ENCODE data around the gene HESX1. TPM values are rescaled to one million over a fixed set of nuclear protein-coding genes. Genes with fewer than 3 reads are reported as not detected.

Gene HESX1
- total and polyA plus RNA-seq, 2 experiments from 2014 or later: 6.4 to 7.0 TPM

- Histone ChIP-seq H3K4me1 (ENCODE audit: low read depth) (no peaks in the 10 kb centered on the region), H3K27ac (no peak overlapping the region), H3K36me3 (no peaks in the 10 kb centered on the region), H3K4me3 (no peak overlapping the region), H3K9me3 (ENCODE audit: low read depth) (no peaks in the 10 kb centered on the region), H3K27me3 (no peaks in the 10 kb centered on the region)
- no peak for DNase-seq (ENCODE audit: low read depth in 1 of 2, low spot score in 1 of 2)
- TF ChIP-seq CTCF (IDR thresholded peaks at IDR 0.05; ENCODE audit: low read depth, low read length): no peak
Observed at GRCh38 chr3:57176045-57176444, 23.7 kb downstream of the HESX1 start.

DNA sequence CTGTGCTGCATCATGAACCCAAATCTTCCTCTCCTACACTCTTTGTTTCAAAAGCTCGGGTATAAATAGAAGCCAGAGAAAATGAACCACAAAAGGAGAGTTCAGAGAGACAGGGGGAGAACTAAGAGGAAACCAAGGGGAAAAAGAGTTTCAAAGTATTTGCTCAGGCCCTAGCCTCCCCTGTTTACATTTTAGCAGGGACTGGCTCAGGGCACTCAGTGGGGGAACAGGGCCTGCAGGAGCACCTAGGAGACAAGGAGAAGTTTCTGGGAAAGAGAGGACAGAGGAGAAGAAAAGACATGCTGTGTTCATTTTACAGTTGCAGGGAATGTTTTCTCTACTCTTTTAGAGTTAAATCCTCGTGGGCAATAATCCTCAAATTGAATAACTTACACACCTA, 26.1 kb downstream of the HESX1 start:
- Histone ChIP-seq H3K36me3 (no peaks in the 10 kb centered on the region), H3K4me1 (ENCODE audit: low read depth) (peaks cover 4% of the 10 kb centered on the region), H3K27ac (no peak overlapping the region), H3K4me3 (no peak overlapping the region), H3K27me3 (no peaks in the 10 kb centered on the region), H3K9me3 (ENCODE audit: low read depth) (no peaks in the 10 kb centered on the region)
- no peak for TF ChIP-seq CTCF (IDR thresholded peaks at IDR 0.05; ENCODE audit: low read depth, low read length)
- no peak for DNase-seq (ENCODE audit: low read depth in 1 of 2, low spot score in 1 of 2)

GRCh38 chr3:57170946-57171345, 28.8 kb downstream of the HESX1 start:
- H3K4me1 ChIP-seq (ENCODE audit: low read depth): peaks cover 11% of the 10 kb centered on the region
- no peak overlapping the region for H3K27ac ChIP-seq
- H3K4me3 ChIP-seq: no peak overlapping the region
- no peaks in the 10 kb centered on the region for H3K9me3 ChIP-seq (ENCODE audit: low read depth)
- no peaks in the 10 kb centered on the region for H3K36me3 ChIP-seq
- TF ChIP-seq CTCF (IDR thresholded peaks at IDR 0.05; ENCODE audit: low read depth, low read length): no peak
- DNase-seq (ENCODE audit: low read depth in 1 of 2, low spot score in 1 of 2): no peak
- H3K27me3 ChIP-seq: no peaks in the 10 kb centered on the region

DNA sequence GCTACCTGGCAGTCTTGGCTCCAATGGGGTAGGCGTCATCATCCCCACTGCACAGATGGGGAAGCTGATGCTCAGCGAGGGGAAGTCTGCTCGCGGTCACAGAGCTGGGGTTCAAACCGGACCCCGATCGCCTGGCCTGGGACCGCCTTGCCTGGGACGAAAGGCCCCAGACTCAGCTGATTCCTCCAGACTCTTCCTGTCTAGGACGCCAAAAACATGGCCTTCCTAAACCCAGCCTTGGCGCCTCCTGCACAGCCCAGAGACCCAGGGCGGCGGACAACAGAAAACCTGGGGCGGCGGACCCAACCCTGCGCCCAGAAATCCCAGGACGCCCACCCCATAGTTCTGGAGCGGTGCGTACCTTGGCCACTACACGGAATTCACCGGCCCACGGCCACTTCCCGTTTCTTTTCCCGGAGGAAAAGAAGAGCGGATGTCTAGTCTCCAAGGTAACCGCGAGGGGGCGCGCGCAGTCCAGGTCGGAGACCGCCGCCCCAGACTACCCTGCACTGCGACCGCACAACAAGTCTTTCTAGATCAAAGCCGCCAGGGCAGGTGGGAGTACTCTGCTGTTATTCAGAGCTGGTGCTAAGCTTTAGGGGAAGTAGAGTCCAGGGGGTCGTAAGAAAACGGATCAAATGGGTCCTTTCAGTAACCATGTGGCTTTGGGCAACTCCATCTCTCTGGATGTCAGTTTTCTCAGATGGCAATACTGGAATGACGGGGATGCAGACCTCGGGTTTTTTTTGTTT, 29.7 kb downstream of the HESX1 start:
- Histone ChIP-seq H3K9me3 (ENCODE audit: low read depth) (no peaks in the 10 kb centered on the region), H3K4me3 (no peak overlapping the region), H3K4me1 (ENCODE audit: low read depth) (peaks cover 16% of the 10 kb centered on the region), H3K36me3 (no peaks in the 10 kb centered on the region), H3K27ac (no peak overlapping the region), H3K27me3 (no peaks in the 10 kb centered on the region)
- peak; percentile 86 for TF ChIP-seq CTCF (IDR thresholded peaks at IDR 0.05; ENCODE audit: low read depth, low read length)
- DNase-seq (ENCODE audit: low read depth in 1 of 2, low spot score in 1 of 2): peak; percentile 80 to 91

DNA sequence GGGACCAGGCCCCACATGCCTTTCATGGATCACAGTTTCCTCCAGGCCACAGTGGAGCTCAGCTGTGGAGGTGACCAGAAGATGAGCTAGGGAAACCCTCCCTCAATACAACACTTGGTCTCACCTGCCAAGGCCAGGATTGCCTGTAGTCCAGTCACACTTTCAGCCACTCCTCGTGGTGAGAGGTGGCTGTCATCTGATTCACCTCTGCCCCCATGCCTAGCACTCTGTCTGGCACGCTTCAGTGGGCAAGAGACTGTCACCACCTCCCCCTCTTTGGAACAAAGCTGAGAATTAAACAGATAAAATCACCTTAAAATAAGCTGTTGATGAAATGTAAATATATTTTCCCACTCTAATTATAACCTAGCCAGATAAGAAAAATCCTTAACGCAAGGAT, 30.7 kb downstream of the HESX1 start:
- Histone ChIP-seq H3K36me3 (no peaks in the 10 kb centered on the region), H3K27ac (no peak overlapping the region), H3K9me3 (ENCODE audit: low read depth) (no peaks in the 10 kb centered on the region), H3K27me3 (no peaks in the 10 kb centered on the region), H3K4me1 (ENCODE audit: low read depth) (peaks cover 16% of the 10 kb centered on the region), H3K4me3 (no peak overlapping the region)
- DNase-seq (ENCODE audit: low read depth in 1 of 2, low spot score in 1 of 2): no peak
- no peak for TF ChIP-seq CTCF (IDR thresholded peaks at IDR 0.05; ENCODE audit: low read depth, low read length)

Measured in cardiac muscle cell (in vitro differentiated cells and primary cell).